NCI-H2171 (cell line): Measurements from ENCODE around the gene IZUMO1R.
"Not testable (repeated sequence)": the region's sequence is repeated elsewhere in the genome, so short reads cannot be mapped to it uniquely, and the experiment has no call there.

Experiments used
- DNase-seq: peaks from one replicate; lab custom pipeline; 2025; lab: John Stamatoyannopoulos, UW

The IZUMO1R gene

DNA sequence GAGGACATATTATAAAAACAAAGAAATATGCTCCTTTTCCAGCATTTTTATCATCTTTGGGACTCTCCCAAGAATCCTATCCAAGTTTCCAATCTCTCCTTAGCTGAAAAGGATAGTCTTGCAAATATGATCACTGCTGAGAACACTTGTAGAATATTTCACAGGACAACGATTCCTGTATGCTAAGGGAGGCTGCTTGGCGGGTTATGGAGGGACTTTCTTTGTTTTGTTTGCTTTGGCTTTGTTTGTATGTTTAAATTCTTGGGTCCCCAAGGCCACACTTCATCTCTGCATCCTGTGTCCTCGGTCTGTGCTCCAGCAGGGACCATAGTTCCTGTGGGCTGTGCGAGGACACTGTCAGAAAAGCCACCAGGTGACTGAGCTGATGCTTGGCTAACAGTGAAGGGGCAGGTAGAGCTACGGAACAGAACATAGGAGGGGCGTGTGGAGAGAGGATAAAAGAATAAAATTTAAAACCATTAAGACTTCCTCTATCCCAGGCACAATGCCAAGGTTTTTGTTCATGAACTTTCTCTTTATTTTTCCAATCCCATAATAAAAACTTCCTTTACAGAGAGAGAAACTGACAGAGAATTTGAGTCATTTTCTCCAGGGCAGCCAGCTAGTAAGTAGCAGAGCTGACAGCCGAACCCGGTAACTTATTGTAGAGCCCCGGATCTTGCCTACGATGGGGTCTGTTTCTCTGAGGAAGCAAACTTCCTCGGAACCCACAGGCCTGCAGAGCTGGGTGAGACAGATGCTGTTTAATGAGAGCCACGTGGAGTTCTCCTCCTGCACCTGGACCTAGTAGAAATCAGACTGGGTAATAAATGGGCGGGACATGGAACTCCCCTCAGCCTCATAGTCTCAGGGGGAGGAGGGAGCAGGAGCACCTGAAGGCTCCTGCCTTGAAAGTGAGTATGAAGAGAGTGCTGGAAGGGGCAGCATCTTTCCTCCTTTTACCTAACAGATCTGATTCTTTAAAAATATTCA lies at the start of gene IZUMO1R:
IZUMO1R (plus strand) TSS at position 615 of the 993 bp plus-strand sequence. CDS start 1,057 bp downstream, outside the sequence.
- DNase-seq, result no peak

- DNase-seq, result no peak
Measured at GRCh38 chr11:94271885-94272372, 32.5 kb upstream of the IZUMO1R start.

GRCh38 chr11:94272738-94273313 lies 31.6 kb upstream of the IZUMO1R start:
- no peak for DNase-seq

DNA sequence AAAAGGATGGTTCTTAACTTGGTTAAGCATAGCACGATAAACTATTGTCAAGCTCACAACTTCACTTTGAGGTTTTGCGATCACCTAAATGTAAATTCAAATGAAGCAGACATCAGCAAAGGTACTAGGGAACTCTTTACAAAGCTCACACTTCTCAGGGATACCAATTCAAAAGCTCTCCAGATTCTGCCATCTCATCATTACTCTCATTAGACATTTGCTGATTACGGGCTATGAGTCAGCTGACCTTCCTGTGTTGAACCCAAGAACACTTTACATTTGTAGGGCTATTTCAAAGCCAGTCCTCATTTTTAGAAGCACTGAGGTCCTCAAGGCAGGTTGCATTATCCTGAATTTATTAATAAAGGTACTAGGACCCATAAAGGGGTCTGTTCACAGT lies 28.4 kb upstream of the IZUMO1R start:
- no peak for DNase-seq

GRCh38 chr11:94276943-94277342 lies 27.4 kb upstream of the IZUMO1R start:
- DNase-seq, result no peak

GRCh38 chr11:94278207-94278606 lies 26.2 kb upstream of the IZUMO1R start:
- not testable (repeated sequence) for DNase-seq

- no peak for DNase-seq
Measured at GRCh38 chr11:94279996-94280395, 24.4 kb upstream of the IZUMO1R start.

GRCh38 chr11:94281324-94281723 lies 23.1 kb upstream of the IZUMO1R start:
- no peak for DNase-seq

GRCh38 chr11:94283678-94284077 lies 20.7 kb upstream of the IZUMO1R start:
- DNase-seq, result no peak

DNA sequence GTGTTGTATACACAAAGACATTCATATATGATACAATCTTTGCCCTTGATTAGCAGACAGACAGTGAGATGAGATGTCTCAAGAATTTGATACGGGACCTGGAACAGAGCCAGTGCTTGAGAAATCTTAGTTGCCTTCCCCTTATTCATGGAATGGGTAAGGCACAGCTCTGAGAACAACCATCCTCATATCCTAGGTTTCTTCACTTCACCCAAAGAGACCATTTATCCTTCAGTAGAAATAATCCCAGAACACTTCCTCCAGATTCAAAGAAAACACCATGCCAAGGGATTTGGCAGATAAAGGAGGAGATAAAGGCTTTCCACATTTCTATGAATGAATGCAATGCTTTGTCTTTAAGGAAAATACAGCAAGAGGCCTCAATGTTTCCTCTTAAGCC lies 8.8 kb upstream of the IZUMO1R start:
- no peak for DNase-seq

DNA sequence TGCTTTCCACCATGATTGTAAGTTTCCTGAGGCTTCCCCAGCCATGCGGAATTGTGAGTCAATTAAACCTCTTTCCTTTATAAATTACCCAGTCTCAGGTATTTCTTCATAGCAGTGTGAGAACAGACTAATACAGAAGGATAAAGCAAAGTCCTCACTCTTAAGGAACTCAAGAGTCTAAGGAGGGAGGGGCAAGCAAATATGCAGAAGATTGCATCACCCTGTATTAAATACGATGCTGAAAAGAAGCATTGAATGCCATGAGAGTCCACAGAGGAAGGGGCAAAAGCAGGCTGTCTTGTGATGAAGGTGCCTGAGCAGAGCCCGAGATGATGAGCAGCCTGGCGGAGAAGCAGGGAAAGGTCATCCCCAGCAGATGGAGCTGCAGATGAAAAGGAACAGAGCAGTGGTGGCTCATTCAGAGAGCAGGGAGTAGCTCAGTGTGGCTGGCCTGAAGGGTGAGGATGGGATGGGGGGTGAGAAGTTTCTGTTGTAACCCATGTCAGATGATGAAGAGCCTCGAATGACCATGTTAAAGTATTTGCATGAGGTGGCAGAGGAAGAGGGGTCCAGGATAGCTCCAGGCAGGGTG lies 6.3 kb upstream of the IZUMO1R start:
- DNase-seq, result no peak

- no peak for DNase-seq
Measured at GRCh38 chr11:94302776-94303175, 1.6 kb upstream of the IZUMO1R start.

- no peak for DNase-seq
Measured at GRCh38 chr11:94305146-94305545, 766 bp downstream of the IZUMO1R start.

DNA sequence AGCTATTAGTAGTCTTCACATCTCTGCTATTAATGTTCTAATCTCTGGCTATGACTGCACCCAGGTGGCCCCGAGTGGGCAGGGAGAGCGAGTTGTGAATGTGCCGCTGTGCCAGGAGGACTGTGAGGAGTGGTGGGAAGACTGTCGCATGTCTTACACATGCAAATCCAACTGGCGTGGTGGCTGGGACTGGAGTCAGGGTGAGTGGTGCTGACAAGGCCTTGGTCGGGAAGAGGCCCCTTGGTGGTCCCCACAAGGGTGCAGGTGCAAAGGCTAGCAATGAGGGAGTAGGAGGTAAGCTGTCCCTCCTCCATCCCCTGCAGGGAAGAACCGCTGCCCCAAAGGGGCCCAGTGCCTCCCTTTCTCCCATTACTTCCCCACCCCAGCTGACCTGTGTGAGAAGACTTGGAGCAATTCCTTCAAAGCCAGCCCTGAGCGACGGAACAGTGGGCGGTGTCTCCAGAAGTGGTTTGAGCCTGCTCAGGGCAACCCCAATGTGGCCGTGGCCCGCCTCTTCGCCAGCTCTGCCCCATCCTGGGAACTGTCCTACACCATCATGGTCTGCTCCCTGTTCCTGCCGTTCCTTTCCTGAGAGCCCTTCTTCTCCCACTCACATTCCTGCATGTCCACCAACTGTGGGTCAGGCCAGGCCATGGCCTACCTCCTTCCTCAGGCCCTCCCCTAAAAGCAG lies 2.9 kb downstream of the IZUMO1R start:
- DNase-seq, result no peak

- no peak for DNase-seq
Measured at GRCh38 chr11:94308024-94308423, 3.6 kb downstream of the IZUMO1R start.

DNA sequence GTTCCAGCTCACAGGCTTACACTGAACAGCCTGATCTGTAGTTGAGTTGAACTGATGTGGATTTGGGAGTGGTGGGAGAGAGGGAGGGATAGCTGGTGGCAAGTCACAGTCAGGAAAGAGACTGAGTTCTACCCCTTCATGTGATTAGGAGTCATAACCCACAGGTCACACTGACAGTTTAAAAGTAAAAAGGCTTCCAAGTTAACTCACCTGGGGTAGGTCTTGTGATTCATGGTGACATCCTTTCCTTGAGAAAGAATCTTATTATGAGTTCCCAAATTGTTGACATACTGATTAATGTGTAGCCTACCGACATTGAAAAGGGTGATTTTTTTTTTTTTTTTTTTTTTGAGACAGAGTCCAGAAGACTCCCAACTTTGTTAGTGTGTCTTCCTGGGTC lies 5.4 kb downstream of the IZUMO1R start:
- DNase-seq, result no peak

GRCh38 chr11:94310191-94310875 lies 6.0 kb downstream of the IZUMO1R start:
- no peak for DNase-seq

DNA sequence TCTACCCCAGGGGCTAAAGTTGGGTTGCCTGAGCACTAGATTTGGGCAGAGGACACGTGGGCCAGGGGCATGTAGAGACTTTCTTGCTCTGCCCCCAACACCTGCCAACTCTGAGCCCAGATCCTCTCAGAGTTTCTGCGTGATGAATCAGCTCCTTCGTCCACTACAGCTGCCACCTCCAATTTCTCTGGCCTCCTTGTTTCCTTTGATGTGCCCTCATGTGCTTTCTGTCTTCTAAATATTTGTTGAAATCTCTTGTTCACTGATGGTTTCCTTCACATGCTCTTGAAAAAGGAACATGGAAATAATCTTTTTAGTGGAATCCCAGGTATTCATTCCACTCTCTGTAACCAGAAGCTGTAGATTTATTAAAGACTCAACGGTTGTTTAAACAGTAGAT lies 8.0 kb downstream of the IZUMO1R start:
- no peak for DNase-seq

- DNase-seq, result no peak
Measured at GRCh38 chr11:94314064-94314463, 9.7 kb downstream of the IZUMO1R start.

DNA sequence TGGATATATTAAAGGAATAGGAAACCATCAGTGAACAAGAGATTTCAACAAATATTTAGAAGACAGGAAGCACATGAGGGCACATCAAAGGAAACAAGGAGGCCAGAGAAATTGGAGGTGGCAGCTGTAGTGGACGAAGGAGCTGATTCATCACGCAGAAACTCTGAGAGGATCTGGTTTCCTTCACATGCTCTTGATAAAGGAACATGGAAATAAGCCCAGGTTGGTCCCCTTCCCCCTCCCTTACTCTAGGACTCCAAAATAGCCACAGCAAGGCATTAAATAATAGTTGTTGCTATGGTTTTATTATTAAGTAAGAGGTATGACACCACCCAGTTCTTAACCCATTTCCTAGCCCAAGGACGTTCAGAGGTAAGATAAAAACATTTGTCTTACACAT lies 11.3 kb downstream of the IZUMO1R start:
- DNase-seq, result no peak

DNA sequence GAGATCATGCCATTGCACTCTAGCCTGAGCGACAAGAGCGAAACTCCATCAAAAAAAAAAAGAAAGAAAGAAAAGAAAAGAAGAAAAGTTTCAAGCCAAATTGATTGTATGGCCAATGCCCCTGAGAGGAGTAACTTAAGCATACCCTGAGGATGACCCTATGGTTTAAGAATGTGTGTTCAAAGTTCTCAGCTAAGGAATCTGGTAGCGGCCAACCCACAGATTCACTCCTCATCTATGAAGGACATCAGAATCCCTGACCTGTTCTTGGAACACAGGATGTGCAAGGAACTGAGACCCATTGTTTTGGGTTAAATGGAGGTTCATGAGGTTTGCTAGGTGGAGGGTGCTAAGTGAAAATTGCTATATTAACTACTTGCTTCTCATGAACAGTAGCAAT lies 18.1 kb downstream of the IZUMO1R start:
- DNase-seq, result no peak

- no peak for DNase-seq
Measured at GRCh38 chr11:94325681-94326080, 21.3 kb downstream of the IZUMO1R start.
